SK-N-SH (cell line): ENCODE measurements around the gene MAGI3. TPM values are rescaled to one million over a fixed set of nuclear protein-coding genes. Genes with fewer than 3 reads are reported as not detected.

ENCODE experiments used
- CTCF ChIA-PET: fragments of 300-600, 350-600 bp; formaldehyde crosslinking; extraction: SDS; loops from one replicate; lab custom pipeline; 2021; lab: Yijun Ruan, JAX
- POLR2A ChIA-PET: fragments of 350-600 bp; sonication (Branson Sonifier 250); formaldehyde crosslinking; extraction: SDS; loops from one replicate; lab custom pipeline; 2020; ENCODE audit warnings: antibody characterized with exemption, inconsistent platforms; lab: Yijun Ruan, JAX
- DNase-seq: peaks from one replicate; pipeline ENCODE4 v3.0.0; 2012
- H2AFZ ChIP-seq: fragments of 200-600 bp; sonication (generic); 2 replicates; pipeline ENCODE4 v1.8.1; 2016; ENCODE audit warnings: antibody characterized with exemption, mild to moderate bottlenecking, low read depth
- H3F3A ChIP-seq: fragments of 200-600 bp; sonication (generic); replicated peaks from 2 replicates; pipeline ENCODE3; 2016; ENCODE audit warnings: antibody characterized with exemption, mild to moderate bottlenecking; ENCODE audit not compliant: insufficient read depth
- H3K27ac ChIP-seq, 2 experiments: fragments of 200-500 bp in 1 of 2; fragments of 200-600 bp in 1 of 2; sonication (Bioruptor generic) in 1 of 2; sonication (generic), shearing (Covaris generic) in 1 of 2; 2 replicates each; pipeline versions ENCODE4 v1.5.1 to v1.6.1; 2014 to 2016; ENCODE audit warnings: low read depth in 2 of 2, inconsistent platforms in 1 of 2, low read length in 1 of 2, mild to moderate bottlenecking in 1 of 2, mixed read lengths in 1 of 2
- H3K27me3 ChIP-seq: fragments of 200-600 bp; sonication (generic), shearing (Covaris generic); 2 replicates; pipeline ENCODE4 v1.6.1; 2016; ENCODE audit warnings: mixed run types; ENCODE audit not compliant: insufficient read depth
- H3K36me3 ChIP-seq, 2 experiments: fragments of 200-500 bp in 1 of 2; fragments of 200-600 bp in 1 of 2; sonication (Bioruptor generic) in 1 of 2; sonication (generic) in 1 of 2; replicated peaks in 1 of 2; 2 replicates each; pipeline versions ENCODE3 to v1.5.1; 2014 to 2016; ENCODE audit warnings: low read length in 1 of 2, mild to moderate bottlenecking in 1 of 2; ENCODE audit not compliant: insufficient read depth in 2 of 2, control insufficient read depth in 1 of 2
- H3K4me1 ChIP-seq, 2 experiments: fragments of 200-500 bp in 1 of 2; fragments of 200-600 bp in 1 of 2; sonication (Bioruptor generic) in 1 of 2; sonication (generic), shearing (Covaris generic) in 1 of 2; 2 replicates each; pipeline versions ENCODE4 v1.5.1 to v1.6.1; 2014 to 2016; ENCODE audit warnings: low read depth in 1 of 2, low read length in 1 of 2, mixed run types in 1 of 2; ENCODE audit not compliant: insufficient read depth in 2 of 2, control insufficient read depth in 1 of 2
- H3K4me2 ChIP-seq: fragments of 200-600 bp; sonication (generic), shearing (Covaris generic); 2 replicates; pipeline ENCODE4 v1.6.1; 2017; ENCODE audit warnings: mixed run types
- H3K4me3 ChIP-seq, 2 experiments: fragments of 200-500 bp in 1 of 2; fragments of 200-600 bp in 1 of 2; sonication (Bioruptor generic) in 1 of 2; sonication (generic), shearing (Covaris generic) in 1 of 2; 2 replicates each; pipeline versions ENCODE4 v1.5.1 to v1.8.1; 2014 to 2016; ENCODE audit warnings: low read depth in 2 of 2, inconsistent platforms in 1 of 2, low read length in 1 of 2, mild to moderate bottlenecking in 1 of 2, mixed read lengths in 1 of 2, moderate library complexity in 1 of 2
- H3K79me2 ChIP-seq: fragments of 200-600 bp; sonication (generic); 2 replicates; pipeline ENCODE4 v1.8.1; 2017; ENCODE audit warnings: mild to moderate bottlenecking; ENCODE audit not compliant: insufficient read depth
- H3K9ac ChIP-seq: fragments of 200-600 bp; sonication (generic); 2 replicates; pipeline ENCODE4 v1.6.1; 2017; ENCODE audit warnings: mixed run types
- H3K9me2 ChIP-seq: fragments of 200-600 bp; sonication (generic); 2 replicates; pipeline ENCODE4 v1.6.1; 2017; ENCODE audit warnings: mixed run types
- H3K9me3 ChIP-seq: fragments of 200-600 bp; sonication (generic); 2 replicates; pipeline ENCODE4 v1.6.1; 2017; ENCODE audit warnings: mixed run types, mild to moderate bottlenecking, moderate library complexity
- H4K20me1 ChIP-seq: fragments of 200-600 bp; sonication (generic); 2 replicates; pipeline ENCODE4 v1.6.1; 2017; ENCODE audit warnings: mild to moderate bottlenecking, mixed run types; ENCODE audit not compliant: insufficient read depth
- CTCF ChIP-seq: fragments of 200-600 bp; sonication (generic); IDR thresholded peaks from 2 replicates; pipeline ENCODE4 v1.6.1; 2017; ENCODE audit warnings: antibody characterized with exemption, mild to moderate bottlenecking, moderate library complexity
- FOXJ3 ChIP-seq: sonication (generic); formaldehyde crosslinking; IDR thresholded peaks from 2 replicates; pipeline ENCODE4 v1.5.1; 2020; ENCODE audit warnings: mild to moderate bottlenecking, missing genetic modification reagents
- FOXM1 ChIP-seq: IDR thresholded peaks from 2 replicates; pipeline ENCODE4 v1.4.0; 2012; ENCODE audit warnings: low read depth, mild to moderate bottlenecking
- GATA2 ChIP-seq: sonication (generic); formaldehyde crosslinking; IDR thresholded peaks from 2 replicates; pipeline ENCODE4 v1.5.0; 2020; ENCODE audit warnings: mild to moderate bottlenecking, missing genetic modification reagents
- IRF3 ChIP-seq: fragments of 150-350 bp; IDR thresholded peaks from 2 replicates; pipeline ENCODE4 v1.6.1; 2016; ENCODE audit warnings: mild to moderate bottlenecking, low read depth, low read length
- MAX ChIP-seq: IDR thresholded peaks from 2 replicates; pipeline ENCODE4 v1.4.0; 2012; ENCODE audit warnings: low read depth
- RCOR1 ChIP-seq: fragments of 150-350 bp; IDR thresholded peaks from 2 replicates; pipeline ENCODE4 v1.6.1; 2017; ENCODE audit warnings: antibody characterized with exemption, low read length
- RXRA ChIP-seq: IDR thresholded peaks from 2 replicates; pipeline ENCODE4 v1.4.0; 2012; ENCODE audit warnings: low read depth, mild to moderate bottlenecking, borderline replicate concordance
- SMC3 ChIP-seq: IDR thresholded peaks from 2 replicates; pipeline ENCODE4 v1.6.1; 2012; ENCODE audit warnings: low read depth, low read length, improper control_type of control experiment
- TAF1 ChIP-seq: IDR thresholded peaks from 2 replicates; pipeline ENCODE4 v1.6.1; 2012; ENCODE audit warnings: low read depth, mild to moderate bottlenecking, low read length, moderate library complexity, borderline replicate concordance
- YY1 ChIP-seq: IDR thresholded peaks from 2 replicates; pipeline ENCODE4 v1.4.0; 2012; ENCODE audit warnings: low read depth, mild to moderate bottlenecking
- WGBS: methylation state at CpG from one replicate; pipeline ENCODE4 v1.1.6; 2017; ENCODE audit warnings: low lambda C conversion rate; 5-methylcytosine and 5-hydroxymethylcytosine counted together
- polyA plus RNA-seq, 3 experiments: library from polyadenylated mRNA; depleted of rRNA; stranded (reverse); fragments of >200 nt; gene quantifications; 2 replicates each; pipeline ENCODE4 v1.2.3, GENCODE V29; 2012
- TF ChIP-seq, protein P1 (sequence below): IDR thresholded peaks from 2 replicates; pipeline ENCODE4 v1.6.1; 2012; ENCODE audit warnings: mild to moderate bottlenecking, low read depth, low read length, moderate library complexity
- TF ChIP-seq, protein P2 (sequence below): IDR thresholded peaks from 2 replicates; pipeline ENCODE4 v1.4.0; 2012; ENCODE audit warnings: low read depth, borderline replicate concordance

The MAGI3 gene
- polyA plus RNA-seq, 1 of the 3 experiments (the other 2 are of a cell fraction): 2.9 TPM

DNA sequence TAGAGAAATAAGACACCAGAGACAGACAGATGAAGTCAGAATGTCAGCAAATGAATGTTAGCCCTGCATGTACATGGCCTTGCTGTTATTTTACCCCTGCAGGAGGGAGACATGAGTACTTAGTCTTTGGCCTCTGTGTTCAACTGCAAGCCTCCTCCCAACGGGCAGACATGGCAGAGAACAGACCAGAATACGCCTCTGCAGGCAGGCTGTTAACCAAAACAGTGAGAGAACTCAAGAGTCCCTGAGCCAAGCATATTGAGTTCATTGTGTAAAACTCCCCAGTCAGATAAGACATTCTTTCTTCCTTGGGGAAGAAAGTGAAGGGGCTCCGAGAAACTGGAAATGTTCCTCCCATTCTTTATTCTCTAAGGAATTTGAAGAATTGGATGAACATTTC, 218.1 kb downstream of the MAGI3 start:
- H3F3A ChIP-seq: peaks cover 4% of the 10 kb centered on the region
- ChIA-PET POLR2A (no interaction called here), CTCF (interaction anchor here (0.6 kb wide), 1 partner anchor 1585 kb away, joined by 3 read pairs; no protein-coding TSS in a partner anchor)
- no peaks in the 10 kb centered on the region for H3K9me3 ChIP-seq
- no peak for DNase-seq
- H3K79me2 ChIP-seq: no peaks in the 10 kb centered on the region
- no peaks in the 10 kb centered on the region for H3K9me2 ChIP-seq
- no peak overlapping the region for H2AFZ ChIP-seq
- H3K27me3 ChIP-seq: no peaks in the 10 kb centered on the region
- no peak overlapping the region for H3K4me3 ChIP-seq
- TF ChIP-seq FOXM1 (no peak), RCOR1 (no peak), SMC3 (no peak), TAF1 (no peak), GATA2 (CRISPR knock-in tag) (no peak), RXRA (no peak), MAX (no peak), YY1 (no peak), FOXJ3 (CRISPR knock-in tag) (no peak), CTCF (no peak), IRF3 (no peak)
- TF ChIP-seq, protein P1, sequence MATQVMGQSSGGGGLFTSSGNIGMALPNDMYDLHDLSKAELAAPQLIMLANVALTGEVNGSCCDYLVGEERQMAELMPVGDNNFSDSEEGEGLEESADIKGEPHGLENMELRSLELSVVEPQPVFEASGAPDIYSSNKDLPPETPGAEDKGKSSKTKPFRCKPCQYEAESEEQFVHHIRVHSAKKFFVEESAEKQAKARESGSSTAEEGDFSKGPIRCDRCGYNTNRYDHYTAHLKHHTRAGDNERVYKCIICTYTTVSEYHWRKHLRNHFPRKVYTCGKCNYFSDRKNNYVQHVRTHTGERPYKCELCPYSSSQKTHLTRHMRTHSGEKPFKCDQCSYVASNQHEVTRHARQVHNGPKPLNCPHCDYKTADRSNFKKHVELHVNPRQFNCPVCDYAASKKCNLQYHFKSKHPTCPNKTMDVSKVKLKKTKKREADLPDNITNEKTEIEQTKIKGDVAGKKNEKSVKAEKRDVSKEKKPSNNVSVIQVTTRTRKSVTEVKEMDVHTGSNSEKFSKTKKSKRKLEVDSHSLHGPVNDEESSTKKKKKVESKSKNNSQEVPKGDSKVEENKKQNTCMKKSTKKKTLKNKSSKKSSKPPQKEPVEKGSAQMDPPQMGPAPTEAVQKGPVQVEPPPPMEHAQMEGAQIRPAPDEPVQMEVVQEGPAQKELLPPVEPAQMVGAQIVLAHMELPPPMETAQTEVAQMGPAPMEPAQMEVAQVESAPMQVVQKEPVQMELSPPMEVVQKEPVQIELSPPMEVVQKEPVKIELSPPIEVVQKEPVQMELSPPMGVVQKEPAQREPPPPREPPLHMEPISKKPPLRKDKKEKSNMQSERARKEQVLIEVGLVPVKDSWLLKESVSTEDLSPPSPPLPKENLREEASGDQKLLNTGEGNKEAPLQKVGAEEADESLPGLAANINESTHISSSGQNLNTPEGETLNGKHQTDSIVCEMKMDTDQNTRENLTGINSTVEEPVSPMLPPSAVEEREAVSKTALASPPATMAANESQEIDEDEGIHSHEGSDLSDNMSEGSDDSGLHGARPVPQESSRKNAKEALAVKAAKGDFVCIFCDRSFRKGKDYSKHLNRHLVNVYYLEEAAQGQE: no peak
- TF ChIP-seq, protein P2, sequence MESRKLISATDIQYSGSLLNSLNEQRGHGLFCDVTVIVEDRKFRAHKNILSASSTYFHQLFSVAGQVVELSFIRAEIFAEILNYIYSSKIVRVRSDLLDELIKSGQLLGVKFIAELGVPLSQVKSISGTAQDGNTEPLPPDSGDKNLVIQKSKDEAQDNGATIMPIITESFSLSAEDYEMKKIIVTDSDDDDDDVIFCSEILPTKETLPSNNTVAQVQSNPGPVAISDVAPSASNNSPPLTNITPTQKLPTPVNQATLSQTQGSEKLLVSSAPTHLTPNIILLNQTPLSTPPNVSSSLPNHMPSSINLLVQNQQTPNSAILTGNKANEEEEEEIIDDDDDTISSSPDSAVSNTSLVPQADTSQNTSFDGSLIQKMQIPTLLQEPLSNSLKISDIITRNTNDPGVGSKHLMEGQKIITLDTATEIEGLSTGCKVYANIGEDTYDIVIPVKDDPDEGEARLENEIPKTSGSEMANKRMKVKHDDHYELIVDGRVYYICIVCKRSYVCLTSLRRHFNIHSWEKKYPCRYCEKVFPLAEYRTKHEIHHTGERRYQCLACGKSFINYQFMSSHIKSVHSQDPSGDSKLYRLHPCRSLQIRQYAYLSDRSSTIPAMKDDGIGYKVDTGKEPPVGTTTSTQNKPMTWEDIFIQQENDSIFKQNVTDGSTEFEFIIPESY: no peak
- no peaks in the 10 kb centered on the region for H3K4me1 ChIP-seq
- H3K27ac ChIP-seq: no peak overlapping the region
- 89% methylated on average over 3 of the region's 3 CpGs for WGBS
- peaks cover 5 to 15% of the 10 kb centered on the region in 2 experiments for H3K36me3 ChIP-seq
- no peak overlapping the region for H3K4me2 ChIP-seq
- H4K20me1 ChIP-seq: no peaks in the 10 kb centered on the region
- H3K9ac ChIP-seq: no peak overlapping the region
